ENCODE data around the gene DUSP8. TPM values are rescaled to one million over a fixed set of nuclear protein-coding genes. Genes with fewer than 3 reads are reported as not detected.

DUSP8 gene
- polyA plus RNA-seq, 1 of the 3 experiments (the other 2 are of a cell fraction): 2.0 TPM

DNA sequence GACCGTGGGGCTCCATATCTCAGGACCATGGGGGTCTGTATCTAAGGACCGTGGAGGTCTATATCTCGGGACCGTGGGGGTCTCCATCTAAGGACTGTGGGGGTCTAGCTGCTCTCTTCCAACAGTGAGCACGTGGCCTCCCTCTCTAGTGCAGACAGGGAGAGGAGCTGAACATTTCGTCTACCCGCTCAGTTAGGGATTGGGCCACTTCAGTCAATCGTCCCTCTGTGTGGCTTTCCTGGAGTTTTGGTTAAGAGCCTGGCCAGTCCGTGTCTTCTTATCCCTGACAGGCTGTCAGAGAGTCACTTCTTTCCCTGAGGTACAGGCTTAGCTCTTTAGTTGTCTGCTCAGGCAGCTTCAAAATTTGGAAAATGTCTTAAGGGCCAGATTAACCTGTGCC, 9.9 kb upstream of the DUSP8 start:
- Histone ChIP-seq H4K20me1 (ENCODE audit: insufficient read depth) (no peaks in the 10 kb centered on the region), H3K27me3 (ENCODE audit: insufficient read depth) (no peaks in the 10 kb centered on the region), H2AFZ (ENCODE audit: low read depth) (no peak overlapping the region), H3K79me2 (ENCODE audit: insufficient read depth) (no peaks in the 10 kb centered on the region), H3K9me2 (no peaks in the 10 kb centered on the region), H3K4me3 (ENCODE audit: low read depth in 2 of 2, low read length in 1 of 2) (no peak overlapping the region), H3K9me3 (peaks cover 3% of the 10 kb centered on the region; the same call in 1 of the 2 replicates), H3K4me2 (no peak overlapping the region), H3K36me3 (replicated peaks in 1 of 2; ENCODE audit: control insufficient read depth in 1 of 2, insufficient read depth in 2 of 2, low read length in 1 of 2) (no peaks in the 10 kb centered on the region), H3K27ac (ENCODE audit: low read depth in 2 of 2, low read length in 1 of 2) (no peak overlapping the region), H3F3A (replicated peaks; ENCODE audit: insufficient read depth) (no peaks in the 10 kb centered on the region), H3K4me1 (ENCODE audit: control insufficient read depth in 1 of 2, insufficient read depth in 2 of 2, low read depth in 1 of 2, low read length in 1 of 2) (no peaks in the 10 kb centered on the region), H3K9ac (no peak overlapping the region)
- TF ChIP-seq, protein P1, sequence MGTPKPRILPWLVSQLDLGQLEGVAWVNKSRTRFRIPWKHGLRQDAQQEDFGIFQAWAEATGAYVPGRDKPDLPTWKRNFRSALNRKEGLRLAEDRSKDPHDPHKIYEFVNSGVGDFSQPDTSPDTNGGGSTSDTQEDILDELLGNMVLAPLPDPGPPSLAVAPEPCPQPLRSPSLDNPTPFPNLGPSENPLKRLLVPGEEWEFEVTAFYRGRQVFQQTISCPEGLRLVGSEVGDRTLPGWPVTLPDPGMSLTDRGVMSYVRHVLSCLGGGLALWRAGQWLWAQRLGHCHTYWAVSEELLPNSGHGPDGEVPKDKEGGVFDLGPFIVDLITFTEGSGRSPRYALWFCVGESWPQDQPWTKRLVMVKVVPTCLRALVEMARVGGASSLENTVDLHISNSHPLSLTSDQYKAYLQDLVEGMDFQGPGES (IDR thresholded peaks at IDR 0.05; ENCODE audit: low read depth, low read length): no peak
- TF ChIP-seq YY1 (IDR thresholded peaks at IDR 0.05; ENCODE audit: low read depth) (no peak), PBX3 (IDR thresholded peaks at IDR 0.05) (no peak), FOSL2 (IDR thresholded peaks at IDR 0.05; ENCODE audit: borderline replicate concordance, low read depth) (no peak), FOXM1 (IDR thresholded peaks at IDR 0.05; ENCODE audit: low read depth) (no peak), REST (IDR thresholded peaks at IDR 0.05; ENCODE audit: low read depth, low read length) (no peak), EZH2phosphoT487 (IDR thresholded peaks at IDR 0.05; ENCODE audit: borderline replicate concordance, low read depth) (no peak)
- TF ChIP-seq, protein P2, sequence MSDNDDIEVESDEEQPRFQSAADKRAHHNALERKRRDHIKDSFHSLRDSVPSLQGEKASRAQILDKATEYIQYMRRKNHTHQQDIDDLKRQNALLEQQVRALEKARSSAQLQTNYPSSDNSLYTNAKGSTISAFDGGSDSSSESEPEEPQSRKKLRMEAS (IDR thresholded peaks at IDR 0.05; ENCODE audit: low read depth): no peak
- no peak for DNase-seq
- ChIA-PET POLR2A (interaction anchor here (0.6 kb wide), 1 partner anchor 10 kb away, joined by 5 read pairs; no protein-coding TSS in a partner anchor), CTCF (interaction anchor here (1.0 to 1.5 kb wide), 4 partner anchors 8 to 42 kb away, joined by 3 to 7 read pairs (median 5); no protein-coding TSS in a partner anchor)
- 57% methylated on average over 9 of the region's 9 CpGs for WGBS (ENCODE audit: low lambda C conversion rate)

DNA sequence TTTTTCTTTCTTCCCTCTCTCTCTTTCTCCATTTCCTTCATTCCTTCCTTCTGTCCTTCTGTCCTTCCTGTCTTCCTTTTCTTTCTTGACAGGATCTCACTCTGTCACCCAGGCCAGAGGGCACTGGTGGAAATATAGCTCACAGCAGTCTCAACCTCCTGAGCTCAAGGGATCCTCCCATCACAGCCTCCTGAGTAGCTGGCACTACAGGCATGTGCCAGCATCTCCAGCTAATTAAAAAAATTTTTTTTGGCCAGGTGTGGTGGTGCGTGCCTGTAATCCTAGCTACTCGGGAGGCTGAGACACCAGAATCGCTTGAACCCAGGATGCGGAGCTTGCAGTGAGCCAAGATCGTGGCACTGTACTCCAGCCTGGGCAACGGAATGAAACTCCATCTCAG, 4.8 kb upstream of the DUSP8 start:
- Histone ChIP-seq H3K9ac (no peak overlapping the region), H3K4me2 (no peak overlapping the region), H3K9me2 (no peaks in the 10 kb centered on the region), H2AFZ (ENCODE audit: low read depth) (no peak overlapping the region), H3K4me3 (ENCODE audit: low read depth in 2 of 2, low read length in 1 of 2) (no peak overlapping the region), H3K27me3 (ENCODE audit: insufficient read depth) (peaks cover 4% of the 10 kb centered on the region; the same call in 1 of the 2 replicates), H3F3A (replicated peaks; ENCODE audit: insufficient read depth) (no peaks in the 10 kb centered on the region), H3K36me3 (replicated peaks in 1 of 2; ENCODE audit: control insufficient read depth in 1 of 2, insufficient read depth in 2 of 2, low read length in 1 of 2) (no peaks in the 10 kb centered on the region), H3K9me3 (peaks cover 3% of the 10 kb centered on the region; the same call in 1 of the 2 replicates), H4K20me1 (ENCODE audit: insufficient read depth) (0 out of 2 replicates have a peak, but pooled peaks cover 6% of the 10 kb centered on the region), H3K27ac (ENCODE audit: low read depth in 2 of 2, low read length in 1 of 2) (no peak overlapping the region), H3K79me2 (ENCODE audit: insufficient read depth) (no peaks in the 10 kb centered on the region), H3K4me1 (ENCODE audit: control insufficient read depth in 1 of 2, insufficient read depth in 2 of 2, low read depth in 1 of 2, low read length in 1 of 2) (peaks cover 0 to 6% of the 10 kb centered on the region in 2 experiments; a peak in 1 of 4 replicates)
- ChIA-PET POLR2A (no interaction called here), CTCF (interaction anchor here (0.8 to 18.1 kb wide), 4 partner anchors 9 to 62 kb away, joined by 4 to 398 read pairs (median 29); no protein-coding TSS in a partner anchor)
- DNase-seq: no peak
- WGBS (ENCODE audit: low lambda C conversion rate): 80% methylated on average over 6 of the region's 6 CpGs
- TF ChIP-seq ELF1 (IDR thresholded peaks at IDR 0.05) (no peak), ZBTB33 (IDR thresholded peaks at IDR 0.05; ENCODE audit: borderline replicate concordance, low read depth) (no peak), NFIC (IDR thresholded peaks at IDR 0.05; ENCODE audit: borderline replicate concordance) (no peak), EP300 (IDR thresholded peaks at IDR 0.05; ENCODE audit: borderline replicate concordance in 1 of 2, low read depth in 1 of 2, low read length in 1 of 2) (no peak), POLR2AphosphoS5 (IDR thresholded peaks at IDR 0.05; ENCODE audit: low read depth, low read length) (no peak), RFX5 (IDR thresholded peaks at IDR 0.05; ENCODE audit: low read length) (no peak), RXRA (IDR thresholded peaks at IDR 0.05; ENCODE audit: borderline replicate concordance, low read depth) (no peak), FOSL2 (IDR thresholded peaks at IDR 0.05; ENCODE audit: borderline replicate concordance, low read depth) (no peak), SMC3 (IDR thresholded peaks at IDR 0.05; ENCODE audit: low read depth, low read length) (no peak)
- TF ChIP-seq, protein P3, sequence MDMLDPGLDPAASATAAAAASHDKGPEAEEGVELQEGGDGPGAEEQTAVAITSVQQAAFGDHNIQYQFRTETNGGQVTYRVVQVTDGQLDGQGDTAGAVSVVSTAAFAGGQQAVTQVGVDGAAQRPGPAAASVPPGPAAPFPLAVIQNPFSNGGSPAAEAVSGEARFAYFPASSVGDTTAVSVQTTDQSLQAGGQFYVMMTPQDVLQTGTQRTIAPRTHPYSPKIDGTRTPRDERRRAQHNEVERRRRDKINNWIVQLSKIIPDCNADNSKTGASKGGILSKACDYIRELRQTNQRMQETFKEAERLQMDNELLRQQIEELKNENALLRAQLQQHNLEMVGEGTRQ (IDR thresholded peaks at IDR 0.05; ENCODE audit: borderline replicate concordance, low read depth, low read length): no peak
